ENCODE data around the gene CRHR1. TPM values are rescaled to one million over a fixed set of nuclear protein-coding genes. Genes with fewer than 3 reads are reported as not detected.

Gene CRHR1
- total RNA-seq, 4 donors from 2014 or later, result 0.25 to 3.7 (median 1.5) TPM

GRCh38 chr17:45755050-45755449 lies 29.1 kb upstream of the CRHR1 start:
- WGBS, 2 donors, result 84 to 85% methylated on average over 8 of the region's 8 CpGs
- intact Hi-C loops (cut with DNase I; ENCODE audit: low total_unique reads), result no loop called here
- TF ChIP-seq, protein P1, sequence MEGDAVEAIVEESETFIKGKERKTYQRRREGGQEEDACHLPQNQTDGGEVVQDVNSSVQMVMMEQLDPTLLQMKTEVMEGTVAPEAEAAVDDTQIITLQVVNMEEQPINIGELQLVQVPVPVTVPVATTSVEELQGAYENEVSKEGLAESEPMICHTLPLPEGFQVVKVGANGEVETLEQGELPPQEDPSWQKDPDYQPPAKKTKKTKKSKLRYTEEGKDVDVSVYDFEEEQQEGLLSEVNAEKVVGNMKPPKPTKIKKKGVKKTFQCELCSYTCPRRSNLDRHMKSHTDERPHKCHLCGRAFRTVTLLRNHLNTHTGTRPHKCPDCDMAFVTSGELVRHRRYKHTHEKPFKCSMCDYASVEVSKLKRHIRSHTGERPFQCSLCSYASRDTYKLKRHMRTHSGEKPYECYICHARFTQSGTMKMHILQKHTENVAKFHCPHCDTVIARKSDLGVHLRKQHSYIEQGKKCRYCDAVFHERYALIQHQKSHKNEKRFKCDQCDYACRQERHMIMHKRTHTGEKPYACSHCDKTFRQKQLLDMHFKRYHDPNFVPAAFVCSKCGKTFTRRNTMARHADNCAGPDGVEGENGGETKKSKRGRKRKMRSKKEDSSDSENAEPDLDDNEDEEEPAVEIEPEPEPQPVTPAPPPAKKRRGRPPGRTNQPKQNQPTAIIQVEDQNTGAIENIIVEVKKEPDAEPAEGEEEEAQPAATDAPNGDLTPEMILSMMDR (IDR thresholded peaks at IDR 0.05), result no peak
- no peak for TF ChIP-seq POLR2A (IDR thresholded peaks at IDR 0.05)
- H3K4me3 ChIP-seq (ENCODE audit: low read depth, poor library complexity, severe bottlenecking), result no peak overlapping the region
- no peak for DNase-seq (ENCODE audit: low spot score in 2 of 2)

GRCh38 chr17:45756266-45756991 lies 27.7 kb upstream of the CRHR1 start:
- intact Hi-C loops (cut with DNase I; ENCODE audit: low total_unique reads), result no loop called here
- WGBS, 2 donors, result 42 to 43% methylated on average over 11 to 12 of the region's 12 CpGs
- no peak overlapping the region for H3K4me3 ChIP-seq (ENCODE audit: low read depth, poor library complexity, severe bottlenecking)
- no peak for DNase-seq (ENCODE audit: low spot score in 2 of 2)
- TF ChIP-seq POLR2A (IDR thresholded peaks at IDR 0.05), result no peak
- TF ChIP-seq, protein P1 (IDR thresholded peaks at IDR 0.05), result no peak

- H3K4me3 ChIP-seq (ENCODE audit: low read depth, poor library complexity, severe bottlenecking), result no peak overlapping the region
- DNase-seq (ENCODE audit: low spot score in 2 of 2), result no peak
- WGBS, 2 donors, result 80 to 83% methylated on average over 13 of the region's 13 CpGs
- TF ChIP-seq POLR2A (IDR thresholded peaks at IDR 0.05), result no peak
- TF ChIP-seq, protein P1 (IDR thresholded peaks at IDR 0.05), result no peak
- intact Hi-C loops (cut with DNase I; ENCODE audit: low total_unique reads), result no loop called here
These were observed 26.5 kb upstream of the CRHR1 start for GRCh38 chr17:45757431-45758218.

DNA sequence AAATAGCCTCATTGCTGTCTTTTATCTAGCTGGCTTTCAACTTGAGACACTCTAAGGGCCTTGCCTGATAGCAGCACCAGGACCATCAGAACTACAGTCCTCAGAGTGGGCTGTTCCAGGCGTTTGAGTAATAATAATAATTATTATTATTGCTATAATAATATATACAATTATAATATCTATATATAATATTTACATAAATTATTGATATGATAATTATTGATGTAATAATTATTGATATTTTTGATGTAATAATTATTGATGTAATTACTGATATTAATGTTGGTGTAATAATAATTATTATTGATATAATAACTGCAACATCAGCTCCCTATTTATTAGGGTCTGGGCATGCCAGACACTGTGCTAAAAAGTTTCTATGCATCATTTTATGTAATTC lies 25.6 kb upstream of the CRHR1 start:
- no peak for TF ChIP-seq POLR2A (IDR thresholded peaks at IDR 0.05)
- TF ChIP-seq, protein P1 (IDR thresholded peaks at IDR 0.05), result no peak
- no peak overlapping the region for H3K4me3 ChIP-seq (ENCODE audit: low read depth, poor library complexity, severe bottlenecking)
- DNase-seq (ENCODE audit: low spot score in 2 of 2), result no peak
- intact Hi-C loops (cut with DNase I; ENCODE audit: low total_unique reads), result no loop called here
- 81 to 83% methylated on average over 1 of the region's 1 CpG for WGBS, 2 donors

GRCh38 chr17:45759761-45760160 lies 24.4 kb upstream of the CRHR1 start:
- no peak for TF ChIP-seq POLR2A (IDR thresholded peaks at IDR 0.05)
- TF ChIP-seq, protein P1 (IDR thresholded peaks at IDR 0.05), result no peak
- WGBS, 2 donors, result 60 to 69% methylated on average over 3 of the region's 3 CpGs
- no peak overlapping the region for H3K4me3 ChIP-seq (ENCODE audit: low read depth, poor library complexity, severe bottlenecking)

More at GRCh38 chr17:45759761-45760160, 24.4 kb upstream of the CRHR1 start:
- intact Hi-C loops (cut with DNase I; ENCODE audit: low total_unique reads), result no loop called here
- no peak for DNase-seq (ENCODE audit: low spot score in 2 of 2)

Measured in lower leg skin (tissue), 4 donors.